Trophoblast cell (in vitro differentiated cells and primary cell): ENCODE results near the gene SDK2.

Experiments used
- DNase-seq, 2 donors: peaks; one replicate each; pipeline ENCODE4 v3.0.0-alpha.2; 2016
- H2AFZ ChIP-seq: 2 replicates; pipeline ENCODE4 v1.6.1; 2013; ENCODE audit warnings: low read length, moderate library complexity, mild to moderate bottlenecking; ENCODE audit not compliant: insufficient read depth, poor library complexity
- H2AK5ac ChIP-seq: 2 replicates; pipeline ENCODE4 v1.6.1; 2013; ENCODE audit warnings: mild to moderate bottlenecking, low read length
- H2BK120ac ChIP-seq: 2 replicates; pipeline ENCODE4 v1.6.1; 2013; ENCODE audit warnings: low read length, mild to moderate bottlenecking, moderate library complexity; ENCODE audit not compliant: insufficient read depth, poor library complexity
- H2BK12ac ChIP-seq: 2 replicates; pipeline ENCODE4 v1.6.1; 2013; ENCODE audit warnings: mild to moderate bottlenecking, low read length, moderate library complexity
- H2BK5ac ChIP-seq: 2 replicates; pipeline ENCODE4 v1.6.1; 2013; ENCODE audit warnings: low read length, low read depth, moderate library complexity, mild to moderate bottlenecking; ENCODE audit not compliant: poor library complexity
- H3K14ac ChIP-seq: 2 replicates; pipeline ENCODE4 v1.6.1; 2013; ENCODE audit warnings: mild to moderate bottlenecking, low read length
- H3K18ac ChIP-seq: 2 replicates; pipeline ENCODE4 v1.6.1; 2013; ENCODE audit warnings: mild to moderate bottlenecking, low read length
- H3K23ac ChIP-seq: 2 replicates; pipeline ENCODE4 v1.6.1; 2013; ENCODE audit warnings: low read length
- H3K27ac ChIP-seq: 2 replicates; pipeline ENCODE4 v1.5.1; 2013; ENCODE audit warnings: low read depth, mild to moderate bottlenecking, inconsistent platforms, low read length, moderate library complexity
- H3K27me3 ChIP-seq: 2 replicates; pipeline ENCODE4 v1.6.1; 2013; ENCODE audit warnings: inconsistent platforms, mild to moderate bottlenecking, low read length, moderate library complexity; ENCODE audit not compliant: insufficient read depth
- H3K36me3 ChIP-seq, 2 experiments: 1 replicate in 1 of 2; 2 replicates in 1 of 2; pipeline ENCODE4 v1.6.1; 2013; ENCODE audit warnings: low read length in 2 of 2, mild to moderate bottlenecking in 2 of 2, moderate library complexity in 1 of 2; ENCODE audit not compliant: insufficient read depth in 2 of 2, control insufficient read depth in 1 of 2
- H3K4ac ChIP-seq: 2 replicates; pipeline ENCODE4 v1.6.1; 2013; ENCODE audit warnings: low read depth, mild to moderate bottlenecking, low read length, moderate library complexity
- H3K4me1 ChIP-seq, 2 experiments: 1 replicate in 1 of 2; 2 replicates in 1 of 2; pipeline ENCODE4 v1.6.1; 2013; ENCODE audit warnings: low read length in 2 of 2, mild to moderate bottlenecking in 2 of 2, moderate library complexity in 1 of 2; ENCODE audit not compliant: insufficient read depth in 2 of 2, control insufficient read depth in 1 of 2
- H3K4me2 ChIP-seq: 2 replicates; pipeline ENCODE4 v1.6.1; 2013; ENCODE audit warnings: inconsistent platforms, mild to moderate bottlenecking, low read length, moderate library complexity
- H3K4me3 ChIP-seq: 2 replicates; pipeline ENCODE4 v1.5.1; 2013; ENCODE audit warnings: mild to moderate bottlenecking, low read depth, low read length, inconsistent platforms
- H3K79me1 ChIP-seq: one replicate; pipeline ENCODE4 v1.6.1; 2013; ENCODE audit warnings: low read length
- H3K79me2 ChIP-seq: 2 replicates; pipeline ENCODE4 v1.6.1; 2013; ENCODE audit warnings: low read length, mild to moderate bottlenecking; ENCODE audit not compliant: control insufficient read depth, insufficient read depth, poor library complexity
- H3K9ac ChIP-seq: 2 replicates; pipeline ENCODE4 v1.6.1; 2013; ENCODE audit warnings: mild to moderate bottlenecking, low read length
- H3K9me3 ChIP-seq: 2 replicates; pipeline ENCODE4 v1.6.1; 2013; ENCODE audit warnings: low read depth, mild to moderate bottlenecking, control low read depth, inconsistent platforms, low read length; ENCODE audit not compliant: insufficient read depth
- H4K12ac ChIP-seq: 2 replicates; pipeline ENCODE4 v1.6.1; 2013; ENCODE audit warnings: low read depth, mild to moderate bottlenecking, low read length, moderate library complexity
- H4K8ac ChIP-seq: 2 replicates; pipeline ENCODE4 v1.6.1; 2013; ENCODE audit warnings: low read depth, mild to moderate bottlenecking, low read length, moderate library complexity
- H4K91ac ChIP-seq: one replicate; pipeline ENCODE4 v1.6.1; 2013; ENCODE audit warnings: low read depth, mild to moderate bottlenecking, low read length, moderate library complexity
- WGBS: extraction: QIAGEN DNeasy Blood & Tissue Kit; methylation state at CpG from one replicate; pipeline ENCODE4 v1.1.7; 2013; ENCODE audit warnings: missing lambda C conversion rate; ENCODE audit not compliant: insufficient read length, insufficient coverage; ENCODE audit errors: extremely low coverage; 5-methylcytosine and 5-hydroxymethylcytosine counted together

Gene SDK2

DNA sequence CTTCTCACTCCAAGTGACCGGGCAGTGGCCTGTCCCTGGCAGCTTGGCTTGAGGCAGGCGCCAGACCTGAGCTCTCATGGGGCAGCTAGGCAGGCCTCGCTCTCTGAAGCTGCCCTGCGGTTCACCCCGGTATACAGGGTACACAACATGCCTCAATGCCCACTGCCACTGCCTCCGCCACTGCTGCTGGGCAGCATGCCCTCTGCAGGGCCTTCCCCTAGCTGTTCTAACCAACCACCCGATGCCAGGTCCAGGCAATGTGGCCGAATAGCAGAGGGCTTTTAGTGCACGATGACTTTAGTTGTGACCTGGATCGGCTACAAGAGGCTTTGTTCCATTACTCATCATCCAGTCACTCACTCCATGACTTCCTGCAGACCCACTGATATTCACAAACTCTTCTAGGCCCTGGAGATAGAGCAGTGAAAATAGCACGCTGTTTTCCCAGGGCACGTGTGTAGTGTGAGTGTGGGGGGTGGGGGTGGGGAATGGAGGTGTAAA, 352.2 kb downstream of the SDK2 start:
- peak; percentile 35 to 50 for DNase-seq
- Histone ChIP-seq H4K8ac (peak overlapping the region; percentile 56), H2BK120ac (peak overlapping the region; percentile 84), H3K9ac (no peak overlapping the region), H3K9me3 (peaks cover 2% of the 10 kb centered on the region), H4K91ac (peak overlapping the region; percentile 92), H3K4ac (peak overlapping the region; percentile 87), H3K27me3 (no peaks in the 10 kb centered on the region), H3K4me1 (peaks cover 45 to 48% of the 10 kb centered on the region in 2 experiments), H3K79me2 (peaks cover 21% of the 10 kb centered on the region), H2BK12ac (peak overlapping the region; percentile 46), H2AFZ (peak overlapping the region; percentile 13), H3K36me3 (peaks cover 3 to 4% of the 10 kb centered on the region in 2 experiments), H3K23ac (no peak overlapping the region), H3K14ac (peak overlapping the region; percentile 84), H2BK5ac (peak overlapping the region; percentile 65), H4K12ac (peak overlapping the region; percentile 18), H3K4me2 (no peak overlapping the region), H3K18ac (peak overlapping the region; percentile 86), H2AK5ac (peak overlapping the region; percentile 94), H3K4me3 (no peak overlapping the region), H3K27ac (peak overlapping the region; percentile 84), H3K79me1 (peaks cover 26% of the 10 kb centered on the region)
- WGBS = no CpG with 5 or more reads among the region's 12 CpGs

DNA sequence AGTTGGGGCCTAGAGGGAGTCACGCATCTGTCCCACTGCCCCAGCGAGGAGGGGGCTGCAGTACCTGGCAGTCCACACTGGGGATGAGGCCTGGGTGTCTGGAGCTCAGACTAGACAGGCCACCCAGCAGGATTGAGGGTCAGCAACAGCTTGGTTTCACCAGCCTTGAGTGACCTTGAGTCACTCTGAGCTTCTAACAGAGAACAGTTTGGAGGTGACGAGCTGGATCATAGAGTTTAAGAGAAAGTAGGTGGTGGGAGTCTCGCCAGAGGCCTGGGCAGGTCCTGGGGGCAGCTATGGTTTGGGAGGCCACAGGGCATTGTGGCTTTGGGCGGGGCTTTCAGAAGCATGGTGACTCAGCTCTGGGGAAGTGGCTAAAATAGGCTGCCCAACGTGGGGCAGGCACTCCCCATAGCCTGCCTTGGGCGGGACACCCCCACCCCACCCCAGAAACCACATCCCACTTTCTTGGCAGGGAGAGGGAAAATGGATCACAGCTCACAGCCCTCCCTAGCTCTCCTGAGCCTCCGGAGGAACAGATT, 352.9 kb downstream of the SDK2 start:
- Histone ChIP-seq H2AFZ (no peak overlapping the region), H3K9me3 (peaks cover 2% of the 10 kb centered on the region), H2BK5ac (peak overlapping the region; percentile 65), H2AK5ac (peak overlapping the region; percentile 94), H3K4me1 (peaks cover 45 to 49% of the 10 kb centered on the region in 2 experiments), H3K79me1 (peaks cover 26% of the 10 kb centered on the region), H3K18ac (peak overlapping the region; percentile 86), H4K91ac (peak overlapping the region; percentile 92), H3K9ac (no peak overlapping the region), H3K4me2 (no peak overlapping the region), H4K8ac (peak overlapping the region; percentile 50), H3K4me3 (no peak overlapping the region), H2BK12ac (peak overlapping the region; percentile 46), H3K14ac (peak overlapping the region; percentile 84), H2BK120ac (peak overlapping the region; percentile 77), H3K4ac (peak overlapping the region; percentile 87), H3K79me2 (peaks cover 19% of the 10 kb centered on the region), H3K36me3 (peaks cover 9 to 10% of the 10 kb centered on the region in 2 experiments), H3K27ac (peak overlapping the region; percentile 84), H4K12ac (no peak overlapping the region), H3K23ac (no peak overlapping the region), H3K27me3 (no peaks in the 10 kb centered on the region)
- no CpG with 5 or more reads among the region's 8 CpGs for WGBS
- DNase-seq = peak; percentile 54 to 69

DNA sequence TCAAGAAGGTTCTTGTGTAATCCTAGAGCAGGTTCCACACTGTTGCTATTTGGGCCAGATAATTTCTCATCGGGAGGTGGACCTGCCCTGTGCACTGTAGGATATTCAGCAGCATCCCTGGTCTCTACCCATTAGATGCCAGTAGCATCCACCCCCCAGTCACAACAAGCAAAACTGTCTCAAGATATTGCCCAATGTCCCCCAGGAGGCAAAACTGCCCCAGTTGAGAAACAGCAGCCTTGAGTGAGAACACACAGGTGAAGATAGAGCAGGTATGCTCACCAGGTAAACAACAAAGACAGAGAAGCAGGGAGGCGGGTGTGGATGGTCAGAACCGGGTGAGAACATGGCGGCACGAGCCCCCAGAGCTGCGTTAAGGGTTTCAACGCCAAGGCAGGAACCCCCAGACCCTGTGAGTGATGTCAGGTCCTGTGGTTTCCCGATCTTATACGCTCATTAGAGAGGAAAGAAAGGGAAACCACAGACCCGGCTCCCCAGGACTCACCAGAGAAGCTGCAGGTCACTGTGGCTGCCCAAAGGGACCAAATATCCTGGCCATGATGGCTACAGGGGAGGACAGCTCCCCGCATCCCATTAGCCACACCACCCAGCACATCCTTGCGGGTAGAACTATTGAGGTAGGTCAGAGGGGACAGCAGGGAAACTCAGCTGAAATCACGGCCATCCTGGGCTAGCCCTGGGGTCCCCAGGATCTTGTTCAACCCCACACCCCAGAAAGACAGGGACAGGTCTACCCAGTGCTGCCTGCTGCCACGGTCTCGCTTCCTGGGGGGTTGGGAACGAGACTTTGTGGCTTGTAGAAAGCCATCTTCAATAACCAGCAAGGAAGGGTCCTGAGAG, 353.6 kb downstream of the SDK2 start:
- no CpG with 5 or more reads among the region's 16 CpGs for WGBS

DNA sequence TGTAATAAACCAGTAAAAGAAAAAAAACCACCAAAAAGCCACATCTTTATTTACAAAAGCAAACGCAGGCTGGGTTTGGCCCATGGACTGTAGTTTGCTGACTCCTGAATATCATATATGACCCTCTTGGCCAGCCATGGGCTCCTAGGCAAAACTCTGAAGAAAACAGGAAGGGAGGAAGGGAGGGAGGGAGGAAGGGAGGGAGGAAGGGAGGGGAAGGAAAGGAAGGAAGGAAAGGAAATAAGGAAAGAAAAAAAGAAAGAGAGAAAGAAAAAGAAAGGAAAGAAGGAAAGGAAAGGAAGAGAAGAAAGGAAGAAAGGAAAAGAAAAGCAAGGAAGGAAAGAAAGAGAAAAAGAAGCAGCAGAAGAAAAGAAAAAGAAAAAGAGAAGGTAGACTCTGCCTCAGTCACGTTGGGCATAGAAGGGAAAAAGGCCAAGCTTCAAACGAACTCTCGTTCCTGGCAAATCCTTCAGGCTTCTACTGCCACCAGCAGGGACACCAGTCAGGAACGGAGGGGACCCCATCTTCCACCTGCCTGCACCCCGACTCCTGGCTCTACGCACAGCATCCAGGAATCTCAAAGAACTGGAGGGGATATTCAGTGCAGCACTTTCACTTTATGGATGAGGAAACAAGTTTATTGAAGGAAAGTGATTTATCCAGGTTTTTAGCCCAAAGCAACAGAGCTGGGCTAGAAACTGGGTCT, 354.5 kb downstream of the SDK2 start:
- H3K18ac ChIP-seq = no peak overlapping the region
- no peak overlapping the region for H4K91ac ChIP-seq
- H3K36me3 ChIP-seq = peaks cover 26% of the 10 kb centered on the region in 2 experiments
- no peak overlapping the region for H3K14ac ChIP-seq
- H3K4me3 ChIP-seq = no peak overlapping the region
- no peak overlapping the region for H3K23ac ChIP-seq
- no peak overlapping the region for H4K12ac ChIP-seq
- H2BK5ac ChIP-seq = no peak overlapping the region
- no CpG with 5 or more reads among the region's 7 CpGs for WGBS
- H3K4me1 ChIP-seq = peaks cover 45 to 52% of the 10 kb centered on the region in 2 experiments
- no peak overlapping the region for H2BK12ac ChIP-seq
- H3K27me3 ChIP-seq = no peaks in the 10 kb centered on the region
- DNase-seq = no peak
- no peak overlapping the region for H2AK5ac ChIP-seq
- H3K4me2 ChIP-seq = no peak overlapping the region
- H3K79me1 ChIP-seq = peaks cover 26% of the 10 kb centered on the region
- H3K9me3 ChIP-seq = peaks cover 2% of the 10 kb centered on the region
- H3K79me2 ChIP-seq = peaks cover 18% of the 10 kb centered on the region
- peak overlapping the region; percentile 56 for H3K4ac ChIP-seq
- H2BK120ac ChIP-seq = peak overlapping the region; percentile 13
- H3K27ac ChIP-seq = no peak overlapping the region
- H3K9ac ChIP-seq = no peak overlapping the region
- no peak overlapping the region for H4K8ac ChIP-seq
- H2AFZ ChIP-seq = no peak overlapping the region

More for the DNA sequence above, 353.6 kb downstream of the SDK2 start:
- peaks cover 16 to 17% of the 10 kb centered on the region in 2 experiments for H3K36me3 ChIP-seq
- H3K14ac ChIP-seq = peak overlapping the region; percentile 25
- H3K79me2 ChIP-seq = peaks cover 18% of the 10 kb centered on the region
- peak overlapping the region; percentile 18 for H2BK5ac ChIP-seq
- DNase-seq = peak; percentile 53 to 65
- H3K4me3 ChIP-seq = no peak overlapping the region
- H2AK5ac ChIP-seq = peak overlapping the region; percentile 14
- H2AFZ ChIP-seq = no peak overlapping the region
- H2BK12ac ChIP-seq = peak overlapping the region; percentile 20
- H3K27ac ChIP-seq = peak overlapping the region; percentile 2
- peak overlapping the region; percentile 92 for H4K91ac ChIP-seq
- H3K9ac ChIP-seq = no peak overlapping the region
- H3K4me2 ChIP-seq = no peak overlapping the region
- no peaks in the 10 kb centered on the region for H3K27me3 ChIP-seq
- no peak overlapping the region for H4K12ac ChIP-seq
- peaks cover 26% of the 10 kb centered on the region for H3K79me1 ChIP-seq
- H3K4me1 ChIP-seq = peaks cover 45 to 49% of the 10 kb centered on the region in 2 experiments
- peak overlapping the region; percentile 87 for H3K4ac ChIP-seq
- H2BK120ac ChIP-seq = peak overlapping the region; percentile 22
- peak overlapping the region; percentile 86 for H3K18ac ChIP-seq
- no peak overlapping the region for H3K23ac ChIP-seq
- H3K9me3 ChIP-seq = peaks cover 2% of the 10 kb centered on the region
- peak overlapping the region; percentile 15 for H4K8ac ChIP-seq
